ENCODE measurements around the gene SRC. TPM values are rescaled to one million over a fixed set of nuclear protein-coding genes. Genes with fewer than 3 reads are reported as not detected.

Gene SRC
- total RNA-seq, 4 donors from 2014 or later, result 17.1 to 23.7 (median 17.8) TPM

GRCh38 chr20:37401282-37401929 is 55.5 kb downstream of the SRC start:
- Histone ChIP-seq H3K4me1 (peaks cover 0 to 3% of the 10 kb centered on the region in 2 donors), H3K9me3 (no peaks in the 10 kb centered on the region), H3K27me3 (no peaks in the 10 kb centered on the region), H3K27ac (no peak overlapping the region), H3K4me3 (replicated peaks in 1 of 3) (no peak overlapping the region), H3K36me3 (peaks cover 7 to 12% of the 10 kb centered on the region in 2 donors)
- intact Hi-C loops (cut with DNase I), result no loop called here
- no peak for TF ChIP-seq CTCF (IDR thresholded peaks at IDR 0.05)
- TF ChIP-seq POLR2A (IDR thresholded peaks at IDR 0.05), result no peak
- WGBS, 2 donors, result 96 to 98% methylated on average over 7 to 9 of the region's 9 CpGs
- no peak for DNase-seq

- Histone ChIP-seq H3K4me3 (replicated peaks in 1 of 3) (no peak overlapping the region), H3K9me3 (no peaks in the 10 kb centered on the region), H3K27me3 (no peaks in the 10 kb centered on the region), H3K27ac (no peak overlapping the region), H3K4me1 (peaks cover 0 to 10% of the 10 kb centered on the region in 2 donors), H3K36me3 (peaks cover 7 to 12% of the 10 kb centered on the region in 2 donors)
- intact Hi-C loops (cut with DNase I), result no loop called here
- 93% methylated on average over 16 to 29 of the region's 30 CpGs for WGBS, 2 donors
- TF ChIP-seq CTCF (IDR thresholded peaks at IDR 0.05), result no peak
- TF ChIP-seq POLR2A (IDR thresholded peaks at IDR 0.05), result no peak
- DNase-seq, result no peak
Observed at GRCh38 chr20:37401930-37402675, 56.2 kb downstream of the SRC start.

GRCh38 chr20:37403107-37404033 is 57.4 kb downstream of the SRC start:
- H3K9me3 ChIP-seq, result no peaks in the 10 kb centered on the region
- peaks cover 0 to 10% of the 10 kb centered on the region in 2 donors for H3K4me1 ChIP-seq
- TF ChIP-seq CTCF (IDR thresholded peaks at IDR 0.05), result no peak
- TF ChIP-seq POLR2A (IDR thresholded peaks at IDR 0.05), result no peak
- 91 to 94% methylated on average over 18 to 28 of the region's 37 CpGs for WGBS, 2 donors
- no peak overlapping the region for H3K4me3 ChIP-seq (replicated peaks in 1 of 3)
- H3K36me3 ChIP-seq, result peaks cover 3 to 7% of the 10 kb centered on the region in 2 donors
- intact Hi-C loops (cut with DNase I), result no loop called here
- DNase-seq, result no peak
- no peak overlapping the region for H3K27ac ChIP-seq
- no peaks in the 10 kb centered on the region for H3K27me3 ChIP-seq

DNA sequence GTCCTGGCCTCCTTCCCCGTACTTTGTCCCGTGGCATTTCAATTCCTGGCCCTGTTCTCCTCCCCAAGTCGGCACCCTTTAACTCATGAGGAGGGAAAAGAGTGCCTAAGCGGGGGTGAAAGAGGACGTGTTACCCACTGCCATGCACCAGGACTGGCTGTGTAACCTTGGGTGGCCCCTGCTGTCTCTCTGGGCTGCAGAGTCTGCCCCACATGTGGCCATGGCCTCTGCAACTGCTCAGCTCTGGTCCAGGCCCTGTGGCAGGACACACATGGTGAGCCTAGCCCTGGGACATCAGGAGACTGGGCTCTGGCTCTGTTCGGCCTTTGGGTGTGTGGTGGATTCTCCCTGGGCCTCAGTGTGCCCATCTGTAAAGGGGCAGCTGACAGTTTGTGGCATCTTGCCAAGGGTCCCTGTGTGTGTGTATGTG is 58.5 kb downstream of the SRC start:
- H3K9me3 ChIP-seq, result no peaks in the 10 kb centered on the region
- H3K4me1 ChIP-seq, result peaks cover 0 to 10% of the 10 kb centered on the region in 2 donors
- H3K4me3 ChIP-seq (replicated peaks in 1 of 3), result no peak overlapping the region
- DNase-seq, result no peak
- peaks cover 0 to 7% of the 10 kb centered on the region in 2 donors for H3K36me3 ChIP-seq
- no peak for TF ChIP-seq POLR2A (IDR thresholded peaks at IDR 0.05)
- TF ChIP-seq CTCF (IDR thresholded peaks at IDR 0.05), result no peak
- intact Hi-C loops (cut with DNase I), result no loop called here
- WGBS, 2 donors, result 94 to 100% methylated on average over 3 to 5 of the region's 6 CpGs
- no peaks in the 10 kb centered on the region for H3K27me3 ChIP-seq
- H3K27ac ChIP-seq, result no peak overlapping the region

Measured in thyroid gland (tissue), 4 donors.